Natural killer cell (primary cell): ENCODE measurements around the gene CALN1. TPM values are rescaled to one million over a fixed set of nuclear protein-coding genes. Genes with fewer than 3 reads are reported as not detected.

Experiments
- ATAC-seq, 3 donors: fragments of 150-1000 bp in 2 of 3; fragments of 200-7000 bp in 1 of 3; cut with Tn5 transposase; 1 replicate in 1 of 3; 2 replicates in 2 of 3; pipeline ENCODE4 v1.10.0; 2021; ENCODE audit warnings: mild to moderate bottlenecking in 2 of 3, moderate library complexity in 2 of 3
- DNase-seq, 2 donors: peaks; one replicate each; pipeline versions ENCODE4 v3.0.0 to v3.0.0-alpha.2; 2013 to 2021; ENCODE audit warnings: mixed read lengths in 1 of 2
- H3K27ac ChIP-seq: one replicate; pipeline ENCODE4 v1.5.1; 2013; ENCODE audit warnings: mild to moderate bottlenecking, low read length
- H3K27me3 ChIP-seq: one replicate; pipeline ENCODE4 v1.6.1; 2013; ENCODE audit warnings: low read length; ENCODE audit not compliant: control insufficient read depth, insufficient read depth
- H3K36me3 ChIP-seq: one replicate; pipeline ENCODE4 v1.6.1; 2013; ENCODE audit warnings: low read length; ENCODE audit not compliant: control insufficient read depth, insufficient read depth
- H3K4me1 ChIP-seq: one replicate; pipeline ENCODE4 v1.6.1; 2013; ENCODE audit warnings: low read length; ENCODE audit not compliant: control insufficient read depth, insufficient read depth
- H3K4me3 ChIP-seq: one replicate; pipeline ENCODE4 v1.5.1; 2013; ENCODE audit warnings: low read length
- H3K9me3 ChIP-seq: one replicate; pipeline ENCODE4 v1.6.1; 2013; ENCODE audit warnings: low read length; ENCODE audit not compliant: control insufficient read depth, insufficient read depth
- H3K27ac Mint-ChIP-seq, 2 donors: one replicate each; pipeline ENCODE4 v1.8.0; 2022; ENCODE audit warnings: mild to moderate bottlenecking in 2 of 2, mixed read lengths in 2 of 2, moderate library complexity in 1 of 2
- H3K27me3 Mint-ChIP-seq, 2 donors: one replicate each; pipeline ENCODE4 v1.8.0; 2022; ENCODE audit warnings: low read depth in 2 of 2, mixed read lengths in 2 of 2
- H3K36me3 Mint-ChIP-seq: one replicate; pipeline ENCODE4 v1.8.0; 2022; ENCODE audit warnings: mixed read lengths
- H3K4me1 Mint-ChIP-seq, 2 donors: one replicate each; pipeline ENCODE4 v1.8.0; 2022; ENCODE audit warnings: mixed read lengths in 2 of 2
- H3K4me3 Mint-ChIP-seq: one replicate; pipeline ENCODE4 v1.8.0; 2022; ENCODE audit warnings: mild to moderate bottlenecking, moderate library complexity, mixed read lengths
- H3K9me3 Mint-ChIP-seq, 2 donors: one replicate each; pipeline ENCODE4 v1.8.0; 2022; ENCODE audit warnings: mixed read lengths in 2 of 2
- CTCF ChIP-seq: fragments of 200-600 bp; IDR thresholded peaks from one replicate; pipeline ENCODE4 v1.8.0; 2022; ENCODE audit warnings: antibody characterized with exemption
- WGBS: methylation state at CpG from one replicate; pipeline ENCODE4 v1.1.7; 2013; ENCODE audit warnings: missing lambda C conversion rate; ENCODE audit not compliant: insufficient coverage; 5-methylcytosine and 5-hydroxymethylcytosine counted together
- intact Hi-C: fragments of 100-400 bp; cut with micrococcal nuclease; formaldehyde crosslinking; loops from one replicate; pipeline ENCODE4 v1.14.2; 2022
- total RNA-seq, 4 donors: library from RNA; stranded (reverse); fragments of 120-200 nt in 1 of 4; gene quantifications; one replicate each; pipeline versions ENCODE4 v1.2.3 to v1.2.4, GENCODE V29; 2013 to 2022

CALN1 gene
- total RNA-seq, 3 donors from 2014 or later (not counting 1 experiment from before 2014, with no cell fraction given), result 0.18 TPM; not detected in 2

- WGBS, result 69% methylated on average over 3 of the region's 5 CpGs
- Mint-ChIP-seq H3K4me1 (no peaks in the 10 kb centered on the region), H3K27me3 (peaks cover 2 to 6% of the 10 kb centered on the region in 2 donors), H3K27ac (no peak overlapping the region), H3K36me3 (no peaks in the 10 kb centered on the region), H3K9me3 (peaks cover 2 to 4% of the 10 kb centered on the region in 2 donors), H3K4me3 (no peak overlapping the region)
- Histone ChIP-seq H3K9me3 (peaks cover 4% of the 10 kb centered on the region), H3K36me3 (no peaks in the 10 kb centered on the region), H3K27me3 (no peaks in the 10 kb centered on the region), H3K4me1 (no peaks in the 10 kb centered on the region), H3K4me3 (no peak overlapping the region), H3K27ac (no peak overlapping the region)
- no peak for TF ChIP-seq CTCF
- ATAC-seq, result no peak
- no peak for DNase-seq
- intact Hi-C loops, result no loop called here
Measured at GRCh38 chr7:72123913-72124312, 288.2 kb downstream of the CALN1 start.

- no peaks in the 10 kb centered on the region for H3K27me3 Mint-ChIP-seq
- Histone ChIP-seq H3K27ac (no peak overlapping the region), H3K9me3 (no peaks in the 10 kb centered on the region), H3K27me3 (no peaks in the 10 kb centered on the region), H3K36me3 (no peaks in the 10 kb centered on the region), H3K4me1 (no peaks in the 10 kb centered on the region), H3K4me3 (no peak overlapping the region)
- intact Hi-C loops, result no loop called here
- H3K4me1 Mint-ChIP-seq, result no peaks in the 10 kb centered on the region
- WGBS, result 82% methylated on average over 3 of the region's 3 CpGs
- ATAC-seq, result no peak
- no peak overlapping the region for H3K4me3 Mint-ChIP-seq
- H3K9me3 Mint-ChIP-seq, result peaks cover 0 to 2% of the 10 kb centered on the region in 2 donors
- no peak for DNase-seq
- no peak overlapping the region for H3K27ac Mint-ChIP-seq
- no peak for TF ChIP-seq CTCF
- H3K36me3 Mint-ChIP-seq, result no peaks in the 10 kb centered on the region
Measured at GRCh38 chr7:72118366-72118765, 293.8 kb downstream of the CALN1 start.

- WGBS, result 88% methylated on average over 2 of the region's 2 CpGs
- Histone ChIP-seq H3K27ac (no peak overlapping the region), H3K4me1 (no peaks in the 10 kb centered on the region), H3K36me3 (no peaks in the 10 kb centered on the region), H3K27me3 (no peaks in the 10 kb centered on the region), H3K4me3 (no peak overlapping the region), H3K9me3 (no peaks in the 10 kb centered on the region)
- TF ChIP-seq CTCF, result no peak
- intact Hi-C loops, result no loop called here
- Mint-ChIP-seq H3K36me3 (no peaks in the 10 kb centered on the region), H3K4me1 (no peaks in the 10 kb centered on the region), H3K4me3 (no peak overlapping the region), H3K9me3 (peaks cover 0 to 2% of the 10 kb centered on the region in 2 donors), H3K27me3 (no peaks in the 10 kb centered on the region), H3K27ac (no peak overlapping the region)
- ATAC-seq (no peak), DNase-seq (no peak)
Measured at GRCh38 chr7:72114129-72114528, 298.0 kb downstream of the CALN1 start.

- no peaks in the 10 kb centered on the region for H3K27me3 ChIP-seq
- Mint-ChIP-seq H3K4me1 (no peaks in the 10 kb centered on the region), H3K4me3 (no peak overlapping the region), H3K27me3 (no peaks in the 10 kb centered on the region), H3K27ac (no peak overlapping the region), H3K9me3 (peaks cover 6 to 7% of the 10 kb centered on the region in 2 donors), H3K36me3 (no peaks in the 10 kb centered on the region)
- intact Hi-C loops, result no loop called here
- no peak for TF ChIP-seq CTCF
- DNase-seq (no peak), ATAC-seq (no peak)
- H3K36me3 ChIP-seq, result no peaks in the 10 kb centered on the region
- 90% methylated on average over 5 of the region's 5 CpGs for WGBS
- no peak overlapping the region for H3K27ac ChIP-seq
- no peaks in the 10 kb centered on the region for H3K9me3 ChIP-seq
- H3K4me3 ChIP-seq, result no peak overlapping the region
- no peaks in the 10 kb centered on the region for H3K4me1 ChIP-seq
Measured at GRCh38 chr7:72112992-72113391, 299.1 kb downstream of the CALN1 start.
